Thyroid gland (tissue), 4 donors: ENCODE data around the gene CSTF1. TPM values are rescaled to one million over a fixed set of nuclear protein-coding genes. Genes with fewer than 3 reads are reported as not detected.

Experiments used
- DNase-seq, 2 donors: peaks; one replicate each; pipeline ENCODE4 v3.0.0-alpha.2; 2019
- H3K27ac ChIP-seq, 3 donors: fragments of 200-600 bp; sonication (generic); 1 replicate in 2 of 3; 2 replicates in 1 of 3; pipeline ENCODE4 v1.5.1; 2016 to 2019; ENCODE audit warnings: mild to moderate bottlenecking in 1 of 3, moderate library complexity in 1 of 3
- H3K27me3 ChIP-seq: fragments of 200-600 bp; sonication (generic); one replicate; pipeline ENCODE4 v1.5.1; 2019
- H3K36me3 ChIP-seq, 2 donors: fragments of 200-600 bp; sonication (generic); one replicate each; pipeline ENCODE4 v1.5.1; 2016 to 2019
- H3K4me1 ChIP-seq, 2 donors: fragments of 200-600 bp; sonication (generic); one replicate each; pipeline ENCODE4 v1.5.1; 2017 to 2019
- H3K4me3 ChIP-seq, 3 donors: fragments of 200-600 bp; sonication (generic); replicated peaks in 1 of 3; 1 replicate in 2 of 3; 2 replicates in 1 of 3; pipeline ENCODE4 v1.5.1; 2016; ENCODE audit warnings: mild to moderate bottlenecking in 1 of 3
- H3K9me3 ChIP-seq: fragments of 200-600 bp; sonication (generic); one replicate; pipeline ENCODE4 v1.5.1; 2017
- POLR2A ChIP-seq, 2 donors: fragments of 450-650 bp; IDR thresholded peaks; one replicate each; pipeline ENCODE4 v1.6.1; 2017; ENCODE audit warnings: antibody characterized with exemption in 2 of 2, mild to moderate bottlenecking in 2 of 2, moderate library complexity in 1 of 2
- WGBS, 2 donors: methylation state at CpG; one replicate each; pipeline ENCODE4 v1.1.5; 2017; 5-methylcytosine and 5-hydroxymethylcytosine counted together
- intact Hi-C: fragments of 100-400 bp; cut with DNase I; formaldehyde crosslinking; loops from one replicate; pipeline ENCODE4 v1.15.1; 2023
- total RNA-seq, 4 donors: library from RNA; depleted of rRNA; stranded (reverse); fragments of >200 nt; gene quantifications; one replicate each; pipeline ENCODE4 v1.2.3, GENCODE V29; 2016
- TF ChIP-seq, protein P1 (sequence below), 6 experiments: fragments of 200-600 bp in 3 of 6; fragments of 450-650 bp in 3 of 6; sonication (generic) in 3 of 6; IDR thresholded peaks; one replicate each; pipeline ENCODE4 v1.5.1; 2016 to 2019; ENCODE audit warnings: antibody characterized with exemption in 6 of 6, mild to moderate bottlenecking in 2 of 6, inconsistent platforms in 1 of 6, moderate library complexity in 1 of 6

Gene CSTF1
- total RNA-seq, 4 donors from 2014 or later, result 26.9 to 36.8 (median 32.6) TPM

DNA sequence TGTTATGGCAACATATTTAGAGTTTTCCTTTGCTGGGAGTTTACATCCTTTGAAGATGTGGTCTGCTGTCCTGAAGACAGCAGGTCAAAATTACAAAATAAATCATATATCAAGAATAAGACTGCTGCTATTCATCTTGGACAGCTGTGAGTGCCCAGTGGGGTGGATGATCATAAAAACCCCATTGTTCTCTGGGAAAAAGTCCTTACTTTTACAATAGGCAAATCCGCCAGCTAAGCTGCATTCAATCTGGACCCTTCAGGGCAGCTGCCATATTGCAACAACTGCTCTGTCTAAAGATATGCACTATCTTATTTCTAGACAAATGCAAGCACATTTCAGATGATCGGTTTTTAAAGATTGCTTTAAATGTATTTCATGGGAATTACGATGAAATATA, 39.0 kb downstream of the CSTF1 start:
- WGBS, 2 donors, result 87 to 88% methylated on average over 3 of the region's 3 CpGs
- H3K4me1 ChIP-seq, result no peaks in the 10 kb centered on the region
- H3K36me3 ChIP-seq, result no peaks in the 10 kb centered on the region
- TF ChIP-seq POLR2A (IDR thresholded peaks at IDR 0.05), result no peak
- TF ChIP-seq, protein P1, sequence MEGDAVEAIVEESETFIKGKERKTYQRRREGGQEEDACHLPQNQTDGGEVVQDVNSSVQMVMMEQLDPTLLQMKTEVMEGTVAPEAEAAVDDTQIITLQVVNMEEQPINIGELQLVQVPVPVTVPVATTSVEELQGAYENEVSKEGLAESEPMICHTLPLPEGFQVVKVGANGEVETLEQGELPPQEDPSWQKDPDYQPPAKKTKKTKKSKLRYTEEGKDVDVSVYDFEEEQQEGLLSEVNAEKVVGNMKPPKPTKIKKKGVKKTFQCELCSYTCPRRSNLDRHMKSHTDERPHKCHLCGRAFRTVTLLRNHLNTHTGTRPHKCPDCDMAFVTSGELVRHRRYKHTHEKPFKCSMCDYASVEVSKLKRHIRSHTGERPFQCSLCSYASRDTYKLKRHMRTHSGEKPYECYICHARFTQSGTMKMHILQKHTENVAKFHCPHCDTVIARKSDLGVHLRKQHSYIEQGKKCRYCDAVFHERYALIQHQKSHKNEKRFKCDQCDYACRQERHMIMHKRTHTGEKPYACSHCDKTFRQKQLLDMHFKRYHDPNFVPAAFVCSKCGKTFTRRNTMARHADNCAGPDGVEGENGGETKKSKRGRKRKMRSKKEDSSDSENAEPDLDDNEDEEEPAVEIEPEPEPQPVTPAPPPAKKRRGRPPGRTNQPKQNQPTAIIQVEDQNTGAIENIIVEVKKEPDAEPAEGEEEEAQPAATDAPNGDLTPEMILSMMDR (IDR thresholded peaks at IDR 0.05), result no peak
- H3K27me3 ChIP-seq, result no peaks in the 10 kb centered on the region
- no peak overlapping the region for H3K27ac ChIP-seq
- intact Hi-C loops, result no loop called here
- no peaks in the 10 kb centered on the region for H3K9me3 ChIP-seq
- H3K4me3 ChIP-seq, result no peak overlapping the region
- no peak for DNase-seq

DNA sequence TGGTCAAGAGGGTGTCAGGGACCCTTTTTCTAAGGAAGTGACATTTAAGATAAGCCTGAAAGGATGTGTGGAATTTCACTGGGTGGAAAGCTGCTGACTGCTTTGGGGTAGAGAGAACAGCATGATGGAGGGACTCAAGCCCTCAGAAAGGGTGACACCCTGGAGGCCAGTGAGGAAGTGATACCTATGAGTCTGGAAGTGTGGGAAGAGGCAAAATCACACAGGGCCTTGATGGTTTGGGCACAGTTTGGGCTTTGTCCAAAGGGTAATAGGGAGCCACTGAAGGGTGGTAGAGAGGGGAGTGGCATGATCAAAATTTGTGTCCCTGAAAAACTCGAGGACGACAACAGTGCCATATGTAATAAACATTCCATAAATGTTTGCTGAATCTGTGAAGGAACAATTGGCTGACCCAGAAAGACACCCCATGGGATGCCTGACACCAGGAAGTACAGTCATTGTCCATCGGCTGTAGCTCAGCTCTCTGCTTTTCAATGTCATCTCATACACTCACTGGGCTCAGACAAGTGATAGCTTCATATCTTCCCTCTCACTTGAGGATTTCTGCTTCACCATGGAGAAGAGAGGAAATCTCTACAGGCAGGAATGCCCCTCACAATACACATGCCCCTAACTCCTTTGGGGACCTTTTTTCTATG, 40.9 kb downstream of the CSTF1 start:
- WGBS, 2 donors, result 60 to 75% methylated on average over 3 of the region's 3 CpGs
- Histone ChIP-seq H3K27me3 (no peaks in the 10 kb centered on the region), H3K4me3 (no peak overlapping the region), H3K9me3 (no peaks in the 10 kb centered on the region), H3K27ac (no peak overlapping the region), H3K36me3 (no peaks in the 10 kb centered on the region), H3K4me1 (no peaks in the 10 kb centered on the region)
- no peak for TF ChIP-seq POLR2A (IDR thresholded peaks at IDR 0.05)
- TF ChIP-seq, protein P1 (IDR thresholded peaks at IDR 0.05), result no peak
- intact Hi-C loops, result no loop called here
- DNase-seq, result no peak

DNA sequence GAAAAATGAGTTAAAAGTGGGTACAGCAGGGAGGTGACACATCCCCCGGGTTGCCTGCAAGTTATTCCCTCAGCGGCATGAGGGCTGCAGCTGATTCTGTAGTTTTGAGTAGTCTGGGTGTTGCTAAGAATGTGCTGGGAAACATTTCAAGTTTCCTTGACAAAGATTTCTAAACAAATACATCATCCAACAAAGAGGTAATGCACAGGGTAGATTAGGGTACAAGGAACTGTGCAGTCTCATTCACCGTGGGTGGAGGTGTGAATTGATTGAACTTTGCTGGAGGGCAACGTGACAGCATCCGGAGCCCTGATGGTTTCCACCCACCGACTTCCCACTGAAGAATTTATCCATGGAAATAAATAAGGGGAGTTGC, 41.4 kb downstream of the CSTF1 start:
- TF ChIP-seq, protein P1 (IDR thresholded peaks at IDR 0.05), result no peak
- TF ChIP-seq POLR2A (IDR thresholded peaks at IDR 0.05), result no peak
- Histone ChIP-seq H3K36me3 (no peaks in the 10 kb centered on the region), H3K4me1 (no peaks in the 10 kb centered on the region), H3K27ac (no peak overlapping the region), H3K27me3 (no peaks in the 10 kb centered on the region), H3K9me3 (no peaks in the 10 kb centered on the region), H3K4me3 (no peak overlapping the region)
- WGBS, 2 donors, result 65 to 76% methylated on average over 6 of the region's 6 CpGs
- no peak for DNase-seq
- intact Hi-C loops, result no loop called here

DNA sequence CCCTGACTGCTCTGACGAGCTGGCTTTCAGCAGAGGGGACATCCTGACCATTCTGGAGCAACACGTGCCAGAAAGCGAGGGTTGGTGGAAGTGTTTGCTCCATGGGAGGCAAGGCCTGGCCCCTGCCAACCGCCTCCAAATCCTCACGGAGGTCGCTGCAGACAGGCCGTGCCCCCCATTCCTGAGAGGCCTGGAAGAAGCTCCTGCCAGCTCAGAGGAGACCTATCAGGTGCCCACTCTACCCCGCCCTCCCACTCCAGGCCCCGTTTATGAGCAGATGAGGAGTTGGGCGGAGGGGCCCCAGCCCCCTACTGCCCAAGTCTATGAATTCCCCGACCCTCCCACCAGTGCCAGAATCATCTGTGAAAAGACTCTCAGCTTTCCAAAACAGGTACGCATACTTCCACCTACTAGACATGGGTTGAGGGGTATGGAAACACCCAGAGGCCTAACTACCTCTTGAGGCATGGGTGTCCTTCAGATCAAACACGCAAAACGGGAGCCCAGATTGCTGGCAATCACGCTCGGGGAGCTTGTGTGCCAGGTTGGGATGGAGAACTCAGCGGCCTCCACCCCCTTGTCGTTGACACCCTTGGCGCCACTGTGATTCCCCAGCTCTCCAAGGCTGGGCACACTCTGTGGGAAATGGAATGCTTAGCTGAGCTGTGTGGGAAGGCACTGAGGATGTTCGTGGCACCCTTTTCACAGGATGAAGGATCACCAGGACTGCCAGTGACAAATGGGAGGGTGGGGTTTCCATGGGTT, 44.9 kb downstream of the CSTF1 start:
- H3K36me3 ChIP-seq, result no peaks in the 10 kb centered on the region
- no peak overlapping the region for H3K4me3 ChIP-seq
- TF ChIP-seq POLR2A (IDR thresholded peaks at IDR 0.05), result no peak
- TF ChIP-seq, protein P1 (IDR thresholded peaks at IDR 0.05), result no peak
- no peak for DNase-seq
- H3K27ac ChIP-seq, result no peak overlapping the region
- no peaks in the 10 kb centered on the region for H3K27me3 ChIP-seq
- WGBS, 2 donors, result 82 to 86% methylated on average over 13 to 16 of the region's 20 CpGs
- no peaks in the 10 kb centered on the region for H3K9me3 ChIP-seq
- peaks cover 8 to 13% of the 10 kb centered on the region in 2 donors for H3K4me1 ChIP-seq
- intact Hi-C loops, result no loop called here

DNA sequence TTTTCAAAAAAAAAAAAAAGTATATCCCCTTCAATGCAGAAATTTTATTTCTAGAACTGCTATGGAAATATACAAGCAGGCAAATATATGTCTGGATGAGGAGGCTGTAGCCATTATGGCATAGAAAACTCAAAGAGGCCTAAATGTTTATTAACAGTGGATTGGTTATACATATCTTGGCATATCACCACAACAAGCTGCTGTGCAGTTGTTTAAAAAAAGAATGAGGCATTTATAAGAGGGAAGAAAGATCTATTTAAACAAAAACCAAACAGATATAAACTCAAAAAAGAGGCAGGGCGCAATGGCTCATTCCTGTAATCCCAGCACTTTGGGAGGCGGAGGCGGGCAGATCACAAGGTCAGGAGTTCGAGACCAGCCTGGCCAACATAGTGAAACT, 45.8 kb downstream of the CSTF1 start:
- H3K27me3 ChIP-seq, result no peaks in the 10 kb centered on the region
- H3K27ac ChIP-seq, result no peak overlapping the region
- TF ChIP-seq, protein P1 (IDR thresholded peaks at IDR 0.05), result no peak
- no peak for TF ChIP-seq POLR2A (IDR thresholded peaks at IDR 0.05)
- H3K4me3 ChIP-seq, result no peak overlapping the region
- WGBS, 2 donors, result 95 to 97% methylated on average over 4 of the region's 4 CpGs
- H3K4me1 ChIP-seq, result peaks cover 8 to 13% of the 10 kb centered on the region in 2 donors
- H3K9me3 ChIP-seq, result no peaks in the 10 kb centered on the region
- H3K36me3 ChIP-seq, result no peaks in the 10 kb centered on the region
- intact Hi-C loops, result no loop called here
- no peak for DNase-seq
